Measurements from ENCODE around the gene IL31. TPM values are rescaled to one million over a fixed set of nuclear protein-coding genes. Genes with fewer than 3 reads are reported as not detected.
"Not testable (repeated sequence)": the region's sequence is repeated elsewhere in the genome, so short reads cannot be mapped to it uniquely, and the experiment has no call there.

Gene IL31
- not detected for polyA plus RNA-seq

DNA sequence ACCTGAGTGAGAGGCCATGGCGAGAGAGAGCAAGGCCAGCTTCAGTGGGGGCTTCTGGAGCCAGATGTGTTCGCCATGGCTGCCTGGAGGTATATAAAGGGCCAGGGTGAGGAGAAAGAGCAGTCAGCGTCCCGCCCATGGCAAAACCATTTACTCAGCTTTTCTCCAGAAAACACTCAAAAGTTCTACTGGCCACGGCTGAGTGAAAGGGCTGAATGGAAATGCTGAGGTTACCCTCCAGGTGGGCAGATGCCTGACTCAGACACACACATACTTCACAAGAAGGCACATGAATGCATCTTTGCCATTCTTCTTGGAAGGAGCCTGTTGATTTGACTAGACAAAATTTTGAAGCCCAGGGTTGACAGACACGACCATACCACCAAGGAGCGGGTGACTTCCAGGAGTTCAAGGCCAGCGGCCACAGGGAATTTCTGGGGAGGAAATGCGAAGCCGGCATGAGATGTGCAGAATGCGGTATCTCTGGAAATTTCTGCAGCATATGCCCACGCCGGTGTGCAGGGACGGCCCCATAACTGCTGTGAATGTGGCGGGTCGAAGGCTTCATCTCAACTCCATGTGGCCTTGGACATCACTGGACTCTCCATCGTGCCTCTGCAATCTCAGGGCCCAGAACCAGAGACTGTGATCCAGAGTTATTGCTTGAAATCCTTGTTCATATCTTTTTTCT, at the start of gene IL31:
Gene IL31, minus strand, starts transcription at position 67 of the 691 bp plus-strand sequence. Its CDS starts 49 bp downstream, at position 18.
- Mint-ChIP-seq H3K4me3 (no peak within 1 kb of the TSS), H3K27me3 (peaks cover 7% of the 10 kb centered on the region), H3K36me3 (peaks cover 2% of the 10 kb centered on the region), H3K27ac (no peak within 1 kb of the TSS), H3K4me1 (no peaks in the 10 kb centered on the region), H3K9me3 (no peaks in the 10 kb centered on the region)

DNA sequence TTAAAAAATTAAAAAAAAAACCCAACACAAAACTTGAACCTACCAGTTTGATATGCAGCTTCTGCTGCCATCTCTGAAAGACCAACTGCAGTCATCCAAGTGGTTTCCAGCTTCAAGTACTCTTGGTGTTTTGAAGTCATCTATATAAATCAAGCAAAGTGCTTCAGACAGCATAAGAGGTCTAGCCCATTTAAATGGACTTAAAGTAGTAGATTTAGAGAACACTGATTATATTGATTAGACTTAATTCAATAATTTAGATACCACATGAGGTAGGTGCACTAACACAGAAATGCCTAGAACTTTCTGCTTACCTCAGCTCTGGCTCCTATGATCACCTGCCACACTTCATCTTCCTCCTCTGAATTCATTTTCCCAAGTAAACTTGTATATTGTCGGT, 42.4 kb upstream of the IL31 start:
- no peaks in the 10 kb centered on the region for H3K9me3 Mint-ChIP-seq
- H3K36me3 Mint-ChIP-seq: no peaks in the 10 kb centered on the region
- H3K27ac Mint-ChIP-seq: no peak overlapping the region
- H3K27me3 Mint-ChIP-seq: no peaks in the 10 kb centered on the region
- H3K4me3 Mint-ChIP-seq: no peak overlapping the region
- peaks cover 0 to 3% (median 0%) of the 10 kb centered on the region in 3 donors for H3K4me1 Mint-ChIP-seq

DNA sequence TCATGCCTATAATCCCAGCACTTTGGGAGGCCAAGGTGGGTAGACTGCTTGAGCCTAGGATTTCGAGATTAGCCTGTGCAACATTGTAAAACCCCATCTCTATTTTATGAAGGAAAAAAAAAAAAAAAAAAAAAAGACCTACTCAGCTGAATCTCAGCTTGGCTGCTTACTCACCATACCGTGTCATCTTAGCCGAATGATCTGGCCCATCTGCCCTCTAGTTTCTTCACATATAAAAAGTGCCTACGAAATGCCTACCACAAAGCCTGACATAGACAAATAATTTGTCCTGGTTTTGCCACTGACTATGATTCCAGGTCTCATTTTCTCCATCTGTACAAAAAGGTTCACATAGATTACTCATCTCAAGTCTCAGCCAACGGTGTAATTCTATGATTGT, 41.8 kb upstream of the IL31 start:
- H3K36me3 Mint-ChIP-seq: no peaks in the 10 kb centered on the region
- H3K27me3 Mint-ChIP-seq: no peaks in the 10 kb centered on the region
- H3K27ac Mint-ChIP-seq: no peak overlapping the region
- H3K4me3 Mint-ChIP-seq: no peak overlapping the region
- H3K9me3 Mint-ChIP-seq: no peaks in the 10 kb centered on the region
- H3K4me1 Mint-ChIP-seq: peaks cover 0 to 2% (median 0%) of the 10 kb centered on the region in 3 donors

DNA sequence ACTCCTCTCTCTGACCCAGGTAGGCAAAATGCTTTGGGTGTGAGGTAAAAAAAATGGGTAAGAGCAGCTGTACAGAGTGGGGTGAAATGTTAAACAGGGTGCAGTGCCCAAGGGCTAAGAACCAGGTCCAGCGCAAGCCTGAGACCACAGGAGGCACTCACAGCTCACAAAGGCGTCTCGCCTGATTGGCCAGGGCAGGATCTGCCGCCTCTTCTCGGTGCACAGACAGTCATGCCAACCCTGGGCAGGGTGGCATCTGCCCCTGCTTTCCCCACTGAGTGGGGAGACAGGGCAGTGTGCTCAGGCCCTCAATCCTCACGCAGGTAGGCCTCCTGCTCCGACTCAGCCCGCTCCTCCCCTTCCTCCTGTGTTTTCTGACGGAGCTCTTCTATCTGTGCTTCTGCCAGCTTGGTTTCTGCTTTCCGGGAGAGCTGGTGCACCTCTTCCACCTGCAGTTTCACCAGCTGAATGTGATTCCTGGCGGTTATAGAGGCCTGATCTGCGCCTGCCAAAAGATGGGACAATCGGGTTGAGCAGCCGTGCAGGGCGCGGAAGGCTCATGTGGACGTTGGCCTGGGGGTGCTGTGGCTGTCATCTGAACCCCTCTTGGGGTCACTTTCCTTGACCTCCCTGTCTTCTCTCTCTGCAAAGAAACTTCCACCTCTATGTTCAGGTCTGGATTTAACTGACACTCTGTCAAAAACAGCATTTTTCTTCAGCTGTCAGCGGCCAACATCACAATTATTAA, 34.2 kb upstream of the IL31 start:
- peaks cover 2% of the 10 kb centered on the region for H3K36me3 Mint-ChIP-seq
- peaks cover 4% of the 10 kb centered on the region in 3 donors for H3K4me1 Mint-ChIP-seq
- peak overlapping the region in 1 of 3 donors; percentile 45 for H3K27ac Mint-ChIP-seq
- H3K27me3 Mint-ChIP-seq: peaks cover 10% of the 10 kb centered on the region
- H3K4me3 Mint-ChIP-seq: peak overlapping the region in 1 of 4 donors; percentile 28
- no peaks in the 10 kb centered on the region for H3K9me3 Mint-ChIP-seq

DNA sequence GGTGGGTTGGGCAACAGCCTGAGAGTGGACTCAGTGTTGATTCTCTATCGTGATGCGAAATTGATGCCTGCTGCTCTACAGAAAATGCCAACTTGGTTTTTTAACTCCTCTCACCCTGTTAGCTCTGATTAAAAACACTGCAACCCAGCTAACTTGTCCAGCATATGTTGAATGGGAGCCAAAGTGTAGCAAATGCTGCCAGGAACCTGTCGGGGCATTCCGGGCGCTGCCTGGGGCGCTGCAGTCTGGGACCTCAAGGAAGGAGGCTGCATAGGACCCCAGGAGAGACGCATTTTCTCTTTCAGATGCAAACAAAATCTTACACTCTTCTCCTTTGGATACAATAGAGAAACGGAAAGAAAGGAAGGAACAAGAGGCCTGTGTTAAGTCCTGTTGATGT, 33.4 kb upstream of the IL31 start:
- Mint-ChIP-seq H3K27me3 (peaks cover 16% of the 10 kb centered on the region), H3K36me3 (peaks cover 2% of the 10 kb centered on the region), H3K9me3 (no peaks in the 10 kb centered on the region), H3K4me1 (peaks cover 4 to 9% (median 4%) of the 10 kb centered on the region in 3 donors), H3K4me3 (no peak overlapping the region), H3K27ac (peak overlapping the region in 1 of 3 donors; percentile 4)

DNA sequence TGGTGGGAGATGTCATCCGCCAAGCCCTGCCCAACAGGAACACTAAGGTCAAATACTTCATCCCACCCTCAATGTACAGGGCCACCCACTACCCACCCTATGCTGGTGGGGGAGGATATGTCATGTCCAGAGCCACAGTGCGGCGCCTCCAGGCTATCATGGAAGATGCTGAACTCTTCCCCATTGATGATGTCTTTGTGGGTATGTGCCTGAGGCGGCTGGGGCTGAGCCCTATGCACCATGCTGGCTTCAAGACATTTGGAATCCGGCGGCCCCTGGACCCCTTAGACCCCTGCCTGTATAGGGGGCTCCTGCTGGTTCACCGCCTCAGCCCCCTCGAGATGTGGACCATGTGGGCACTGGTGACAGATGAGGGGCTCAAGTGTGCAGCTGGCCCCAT, 33.0 kb upstream of the IL31 start:
- Mint-ChIP-seq H3K4me1 (peaks cover 4 to 9% (median 4%) of the 10 kb centered on the region in 3 donors), H3K9me3 (no peaks in the 10 kb centered on the region), H3K27me3 (peaks cover 16% of the 10 kb centered on the region), H3K36me3 (peaks cover 2% of the 10 kb centered on the region), H3K4me3 (peak overlapping the region in 1 of 4 donors; percentile 54), H3K27ac (peak overlapping the region in 2 of 3 donors; percentile 4 to 93)

DNA sequence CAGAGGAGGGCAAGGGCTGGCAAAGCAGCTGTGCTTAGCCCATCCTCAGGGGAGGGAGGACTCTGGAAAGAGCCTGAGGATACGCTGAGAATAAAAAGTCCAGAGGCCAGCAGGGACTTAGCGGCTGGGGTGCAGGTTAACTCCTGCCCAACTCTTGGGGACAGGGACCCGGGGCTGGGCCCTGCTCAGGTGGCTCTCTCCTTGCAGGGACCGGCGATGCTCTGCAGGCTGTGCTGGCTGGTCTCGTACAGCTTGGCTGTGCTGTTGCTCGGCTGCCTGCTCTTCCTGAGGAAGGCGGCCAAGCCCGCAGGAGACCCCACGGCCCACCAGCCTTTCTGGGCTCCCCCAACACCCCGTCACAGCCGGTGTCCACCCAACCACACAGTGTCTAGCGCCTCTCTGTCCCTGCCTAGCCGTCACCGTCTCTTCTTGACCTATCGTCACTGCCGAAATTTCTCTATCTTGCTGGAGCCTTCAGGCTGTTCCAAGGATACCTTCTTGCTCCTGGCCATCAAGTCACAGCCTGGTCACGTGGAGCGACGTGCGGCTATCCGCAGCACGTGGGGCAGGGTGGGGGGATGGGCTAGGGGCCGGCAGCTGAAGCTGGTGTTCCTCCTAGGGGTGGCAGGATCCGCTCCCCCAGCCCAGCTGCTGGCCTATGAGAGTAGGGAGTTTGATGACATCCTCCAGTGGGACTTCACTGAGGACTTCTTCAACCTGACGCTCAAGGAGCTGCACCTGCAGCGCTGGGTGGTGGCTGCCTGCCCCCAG, 32.3 kb upstream of the IL31 start:
- peaks cover 4 to 9% (median 4%) of the 10 kb centered on the region in 3 donors for H3K4me1 Mint-ChIP-seq
- no peaks in the 10 kb centered on the region for H3K9me3 Mint-ChIP-seq
- peak overlapping the region in 2 of 3 donors; percentile 4 to 93 for H3K27ac Mint-ChIP-seq
- H3K36me3 Mint-ChIP-seq: peaks cover 2% of the 10 kb centered on the region
- peaks cover 20% of the 10 kb centered on the region for H3K27me3 Mint-ChIP-seq
- H3K4me3 Mint-ChIP-seq: peak overlapping the region in 1 of 4 donors; percentile 54

DNA sequence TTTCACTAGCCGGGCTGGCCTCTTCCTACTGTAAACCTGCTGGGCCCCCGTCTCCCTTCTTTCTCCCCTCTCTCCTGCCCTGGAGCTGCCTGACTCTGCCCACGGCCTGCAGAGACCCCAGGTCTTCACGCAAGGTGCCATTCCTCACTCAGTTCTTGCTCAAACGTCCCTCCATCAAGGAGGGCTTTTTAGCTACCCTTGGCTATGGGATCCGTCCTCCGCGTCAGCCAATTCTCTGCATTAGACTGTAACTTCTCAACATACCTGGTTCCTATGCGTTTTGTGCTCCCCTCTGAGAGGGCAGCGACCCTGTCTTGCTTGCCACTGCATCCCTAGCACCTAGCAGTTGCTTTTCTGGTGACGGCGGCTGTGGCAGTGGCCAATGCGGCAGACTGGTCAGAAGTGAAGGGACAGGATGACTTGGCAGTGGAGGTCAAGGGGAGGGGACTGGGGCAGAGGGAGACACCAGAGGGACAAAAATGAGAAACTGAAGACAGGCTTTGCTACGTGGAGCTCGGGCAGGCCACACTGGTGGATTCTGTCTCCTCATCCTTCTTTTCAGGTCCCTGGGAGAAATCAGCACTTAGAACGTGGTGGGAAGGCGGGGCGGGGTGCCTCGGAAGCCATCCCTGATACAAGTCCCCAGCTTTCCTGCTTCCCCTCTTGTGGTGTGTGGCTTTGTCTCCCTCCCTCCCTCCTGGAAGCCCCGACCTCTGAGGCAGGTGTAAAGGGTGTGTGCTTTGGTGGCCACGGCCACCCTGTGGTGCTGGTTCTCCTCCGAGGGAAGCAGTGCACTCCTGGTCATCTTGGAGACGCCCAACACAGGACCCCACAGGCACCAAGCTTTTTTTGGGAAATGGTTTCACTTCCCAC, 31.3 kb upstream of the IL31 start:
- Mint-ChIP-seq H3K9me3 (no peaks in the 10 kb centered on the region), H3K4me3 (peak overlapping the region; percentile 52 to 93 (median 78)), H3K36me3 (peaks cover 2% of the 10 kb centered on the region), H3K27ac (peak overlapping the region; percentile 9 to 77 (median 60)), H3K27me3 (peaks cover 22% of the 10 kb centered on the region), H3K4me1 (peaks cover 4 to 9% (median 4%) of the 10 kb centered on the region in 3 donors)

DNA sequence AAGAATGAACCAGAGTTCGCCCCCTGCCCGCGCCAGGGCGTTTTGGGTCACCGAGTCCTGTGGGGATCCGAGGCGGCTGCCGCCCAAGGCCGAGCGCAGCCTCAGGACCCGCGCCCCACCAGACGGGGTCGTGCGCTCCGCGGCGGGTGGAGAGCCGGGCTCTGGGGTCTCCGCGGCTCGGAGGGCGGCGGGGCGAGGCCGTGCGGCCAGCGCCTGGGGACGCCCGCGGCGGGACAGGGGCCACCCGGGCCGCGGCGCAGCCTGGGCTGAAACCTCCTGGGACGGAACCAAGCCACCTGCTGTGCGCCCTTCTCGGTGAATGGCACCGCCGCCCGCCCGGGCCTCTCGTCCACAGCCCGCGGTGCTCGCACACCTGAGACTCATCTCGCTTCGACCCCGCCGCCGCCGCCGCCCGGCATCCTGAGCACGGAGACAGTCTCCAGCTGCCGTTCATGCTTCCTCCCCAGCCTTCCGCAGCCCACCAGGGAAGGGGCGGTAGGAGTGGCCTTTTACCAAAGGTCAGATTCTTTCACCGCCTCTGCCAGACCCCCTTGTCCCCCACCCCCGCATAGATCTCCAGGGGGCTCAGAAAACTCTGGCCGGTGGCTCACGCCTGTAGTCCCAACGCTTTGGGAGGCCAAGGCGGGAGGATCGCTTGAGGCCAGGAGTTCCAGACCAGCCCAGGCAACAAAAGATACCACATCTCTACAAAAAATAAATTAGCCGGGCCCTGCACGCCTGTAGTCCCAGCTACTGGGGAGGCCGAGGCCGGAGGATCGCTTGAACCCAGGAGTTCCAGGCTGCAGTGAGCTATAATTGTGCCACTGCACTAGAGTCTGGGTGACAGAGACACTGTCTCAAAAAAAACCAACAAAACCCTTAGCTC, 30.4 kb upstream of the IL31 start:
- H3K9me3 Mint-ChIP-seq: no peaks in the 10 kb centered on the region
- H3K36me3 Mint-ChIP-seq: no peaks in the 10 kb centered on the region
- H3K27ac Mint-ChIP-seq: peak overlapping the region in 2 of 3 donors; percentile 60 to 77
- peak overlapping the region; percentile 52 to 93 (median 78) for H3K4me3 Mint-ChIP-seq
- H3K4me1 Mint-ChIP-seq: peaks cover 4 to 9% (median 4%) of the 10 kb centered on the region in 3 donors
- peaks cover 27% of the 10 kb centered on the region for H3K27me3 Mint-ChIP-seq

DNA sequence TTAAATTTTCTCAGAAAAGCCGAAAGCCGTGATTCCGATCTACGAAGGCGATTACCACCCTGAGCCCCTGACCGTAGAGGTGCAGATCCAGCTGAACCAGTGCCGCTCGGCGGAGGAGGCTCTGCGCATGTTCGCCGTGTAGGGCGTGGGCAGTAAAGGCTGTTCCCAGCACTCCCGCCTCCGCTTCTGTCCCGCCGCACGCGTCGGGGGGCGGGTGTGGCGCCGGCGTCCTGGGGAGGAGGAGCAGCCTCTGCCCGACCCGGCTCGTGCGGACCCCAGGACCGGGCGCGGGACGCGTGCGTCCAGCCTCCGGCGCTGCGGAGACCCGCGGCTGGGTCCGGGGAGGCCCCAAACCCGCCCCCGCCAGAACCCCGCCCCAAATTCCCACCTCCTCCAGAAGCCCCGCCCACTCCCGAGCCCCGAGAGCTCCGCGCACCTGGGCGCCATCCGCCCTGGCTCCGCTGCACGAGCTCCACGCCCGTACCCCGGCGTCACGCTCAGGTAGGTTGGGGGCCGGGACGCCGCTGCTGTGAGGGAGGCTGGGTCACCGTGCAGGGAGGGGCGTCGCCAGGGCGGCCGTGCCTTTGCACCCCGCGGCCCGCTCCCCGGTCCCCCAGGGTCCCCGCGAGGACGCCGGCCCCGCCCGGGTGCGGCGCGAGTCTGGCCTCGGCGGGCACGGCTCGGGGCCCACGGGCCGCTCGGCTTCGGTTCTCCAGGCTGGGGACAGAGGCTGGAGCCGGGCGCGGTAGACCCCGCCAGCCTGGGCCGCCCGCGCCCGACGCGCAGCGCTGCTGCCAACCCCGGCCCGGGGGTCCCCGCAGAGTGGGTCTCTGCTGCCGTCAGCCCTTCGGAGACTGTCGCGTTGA, 29.5 kb upstream of the IL31 start, which contains the start of gene B3GNT4:
Gene B3GNT4, plus strand, starts transcription at position 409 of the 866 bp plus-strand sequence. CDS start 910 bp downstream, outside the sequence.
- Mint-ChIP-seq H3K27ac (peak within 1 kb of the TSS in 2 of 3 donors; percentile 60 to 77), H3K9me3 (no peaks in the 10 kb centered on the region), H3K4me1 (peaks cover 4 to 9% (median 4%) of the 10 kb centered on the region in 3 donors), H3K4me3 (peak within 1 kb of the TSS; percentile 63 to 93 (median 83)), H3K27me3 (peaks cover 27% of the 10 kb centered on the region), H3K36me3 (no peaks in the 10 kb centered on the region)

DNA sequence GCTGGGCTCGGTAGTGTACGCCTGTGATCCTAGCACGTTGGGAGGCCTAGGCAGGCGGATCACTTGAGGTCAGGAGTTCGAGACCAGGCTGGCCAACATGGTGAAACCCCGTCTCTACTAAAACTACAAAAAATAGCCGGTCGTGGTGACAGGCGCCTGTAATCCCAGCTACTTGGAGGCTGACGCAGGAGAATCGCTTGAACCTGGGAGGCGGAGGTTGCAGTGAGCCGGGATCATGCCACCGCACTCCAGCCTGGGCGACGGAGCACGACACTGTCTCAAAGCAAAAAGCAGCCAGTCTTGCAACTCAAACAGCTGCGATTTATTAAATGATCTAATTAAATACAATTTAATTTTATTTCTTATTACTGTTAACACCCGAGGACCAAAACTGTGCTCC, 28.8 kb upstream of the IL31 start:
- not testable (repeated sequence) for H3K9me3 Mint-ChIP-seq, H3K36me3 Mint-ChIP-seq, H3K27ac Mint-ChIP-seq, H3K4me1 Mint-ChIP-seq
- H3K27me3 Mint-ChIP-seq: peaks cover 33% of the 10 kb centered on the region
- H3K4me3 Mint-ChIP-seq: peak overlapping the region; percentile 63 to 93 (median 83)

DNA sequence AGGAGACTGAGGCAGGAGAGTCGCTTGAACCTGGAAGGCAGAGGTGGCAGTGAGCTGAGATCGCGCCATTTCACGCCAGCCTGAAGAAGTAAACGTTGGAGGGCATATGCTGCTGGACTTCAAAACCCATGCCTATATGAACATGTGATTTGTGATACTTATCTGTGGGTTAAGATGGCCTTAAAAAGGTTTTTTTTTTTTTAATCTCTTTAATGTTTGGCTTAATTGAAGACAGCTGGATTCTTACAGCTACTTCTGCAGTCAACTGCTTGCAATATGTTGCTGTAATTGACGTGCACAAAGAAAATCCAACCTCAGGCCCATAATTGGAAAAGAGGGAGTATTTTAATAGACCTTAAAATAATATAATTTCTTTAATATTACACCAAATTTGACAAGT, 28.0 kb upstream of the IL31 start:
- H3K9me3 Mint-ChIP-seq: no peaks in the 10 kb centered on the region
- H3K36me3 Mint-ChIP-seq: no peaks in the 10 kb centered on the region
- peaks cover 4 to 9% (median 8%) of the 10 kb centered on the region in 3 donors for H3K4me1 Mint-ChIP-seq
- H3K4me3 Mint-ChIP-seq: no peak overlapping the region
- H3K27ac Mint-ChIP-seq: no peak overlapping the region
- peaks cover 39% of the 10 kb centered on the region for H3K27me3 Mint-ChIP-seq
